ENCODE measurements around the gene NFAT5.
"Not testable (repeated sequence)": the region's sequence is repeated elsewhere in the genome, so short reads cannot be mapped to it uniquely, and the experiment has no call there.

The NFAT5 gene

GRCh38 chr16:69565671-69566239, at the start of gene NFAT5:
NFAT5 (plus strand) TSS chr16:69565966; CDS start chr16:69566302, 336 bp downstream.
- peak; percentile 66 to 80 for DNase-seq

GRCh38 chr16:69517914-69518313, 47.9 kb upstream of the NFAT5 start:
- not testable (repeated sequence) for DNase-seq

GRCh38 chr16:69520413-69520799, 45.4 kb upstream of the NFAT5 start:
- no peak for DNase-seq

GRCh38 chr16:69520800-69521602, 44.8 kb upstream of the NFAT5 start:
- DNase-seq: no peak

GRCh38 chr16:69522041-69522578, 43.7 kb upstream of the NFAT5 start:
- DNase-seq: no peak

- no peak for DNase-seq
Observed at GRCh38 chr16:69522732-69523404, 42.9 kb upstream of the NFAT5 start.

- no peak for DNase-seq
Observed at GRCh38 chr16:69523566-69524305, 42.0 kb upstream of the NFAT5 start.

- DNase-seq: no peak
Observed at GRCh38 chr16:69526831-69527655, 38.7 kb upstream of the NFAT5 start.

- no peak for DNase-seq
Observed at GRCh38 chr16:69531988-69532387, 33.8 kb upstream of the NFAT5 start.

- no peak for DNase-seq
Observed at GRCh38 chr16:69532641-69533455, 32.9 kb upstream of the NFAT5 start.

- DNase-seq: no peak
Observed at GRCh38 chr16:69534720-69535119, 31.0 kb upstream of the NFAT5 start.

GRCh38 chr16:69535123-69536050, 30.4 kb upstream of the NFAT5 start:
- no peak for DNase-seq

- DNase-seq: no peak
Observed at GRCh38 chr16:69537706-69538080, 28.1 kb upstream of the NFAT5 start.

GRCh38 chr16:69538808-69539207, 27.0 kb upstream of the NFAT5 start:
- DNase-seq: no peak

- no peak for DNase-seq
Observed at GRCh38 chr16:69542974-69543373, 22.8 kb upstream of the NFAT5 start.

- DNase-seq: no peak
Observed at GRCh38 chr16:69544088-69544487, 21.7 kb upstream of the NFAT5 start.

GRCh38 chr16:69546663-69547062, 19.1 kb upstream of the NFAT5 start:
- DNase-seq: not testable (repeated sequence)

- no peak for DNase-seq
Observed at GRCh38 chr16:69553332-69553731, 12.4 kb upstream of the NFAT5 start.

GRCh38 chr16:69554495-69554894, 11.3 kb upstream of the NFAT5 start:
- peak in 1 of 2 experiments; percentile 6 for DNase-seq

GRCh38 chr16:69555437-69555836, 10.3 kb upstream of the NFAT5 start:
- peak; percentile 52 to 69 for DNase-seq
